HEK293 (cell line): Measurements from ENCODE around the gene ZHX3.

Experiments used
- CTCF ChIA-PET: fragments of 350-600 bp; formaldehyde crosslinking; extraction: SDS; loops from one replicate; lab custom pipeline; 2021; ENCODE audit warnings: antibody characterized with exemption; lab: Yijun Ruan, JAX
- POLR2A ChIA-PET: fragments of 300-600 bp; formaldehyde crosslinking; extraction: SDS; loops from one replicate; lab custom pipeline; 2020; ENCODE audit warnings: antibody characterized with exemption, inconsistent platforms; lab: Yijun Ruan, JAX
- H3K27ac ChIP-seq: fragments of 200-500 bp; sonication (Bioruptor generic); 2 replicates; pipeline ENCODE4 v1.5.1; 2014; ENCODE audit warnings: low read depth, low read length, control low read depth, inconsistent platforms; ENCODE audit errors: extremely low read depth
- H3K36me3 ChIP-seq, 2 experiments: fragments of 200-500 bp in 1 of 2; sonication (Bioruptor generic) in 1 of 2; 1 replicate in 1 of 2; 2 replicates in 1 of 2; pipeline ENCODE4 v1.5.1; 2014 to 2017; ENCODE audit warnings: inconsistent platforms in 2 of 2, low read length in 2 of 2; ENCODE audit not compliant: control insufficient read depth in 2 of 2, insufficient read depth in 1 of 2
- H3K4me1 ChIP-seq: fragments of 200-500 bp; sonication (Bioruptor generic); 2 replicates; pipeline ENCODE4 v1.5.1; 2014; ENCODE audit warnings: mild to moderate bottlenecking, low read length, inconsistent platforms; ENCODE audit not compliant: control insufficient read depth, insufficient read depth
- H3K4me3 ChIP-seq: 2 replicates; pipeline ENCODE4 v1.5.1; 2011; ENCODE audit warnings: low read depth, mild to moderate bottlenecking, control low read depth, low read length, moderate library complexity
- H3K9me3 ChIP-seq: fragments of 200-500 bp; sonication (Bioruptor generic); 2 replicates; pipeline ENCODE4 v1.5.1; 2014; ENCODE audit warnings: low read depth, low read length, inconsistent platforms; ENCODE audit not compliant: control insufficient read depth, insufficient read depth
- PRDM1 ChIP-seq: fragments of 450-650 bp; formaldehyde crosslinking; IDR thresholded peaks from 2 replicates; pipeline ENCODE4; 2016; ENCODE audit warnings: missing biosample characterization, missing genetic modification characterization
- RBAK ChIP-seq: fragments of 450-650 bp; formaldehyde crosslinking; IDR thresholded peaks from 2 replicates; pipeline ENCODE4 v1.5.1; 2016; ENCODE audit warnings: missing biosample characterization, missing genetic modification characterization
- ZBTB20 ChIP-seq: fragments of 450-650 bp; formaldehyde crosslinking; IDR thresholded peaks from 2 replicates; pipeline ENCODE4 v1.5.1; 2016; ENCODE audit warnings: missing biosample characterization, missing genetic modification characterization
- ZNF341 ChIP-seq: fragments of 450-650 bp; formaldehyde crosslinking; IDR thresholded peaks from 2 replicates; pipeline ENCODE4; 2016; ENCODE audit warnings: low read depth, missing biosample characterization, missing genetic modification characterization
- ZNF654 ChIP-seq: fragments of 450-650 bp; formaldehyde crosslinking; IDR thresholded peaks from 2 replicates; pipeline ENCODE4 v1.5.1; 2016; ENCODE audit warnings: low read depth, missing biosample characterization, missing genetic modification characterization
- ZNF677 ChIP-seq: fragments of 450-650 bp; IDR thresholded peaks from 2 replicates; pipeline ENCODE4 v1.5.0; 2018; ENCODE audit warnings: missing biosample characterization, mild to moderate bottlenecking, missing genetic modification characterization, moderate library complexity
- TF ChIP-seq, protein P1 (sequence below): fragments of 450-650 bp; formaldehyde crosslinking; IDR thresholded peaks from 2 replicates; pipeline ENCODE4 v1.5.1; 2016; ENCODE audit warnings: missing biosample characterization, missing genetic modification characterization
- TF ChIP-seq, protein P2 (sequence below): fragments of 450-650 bp; formaldehyde crosslinking; IDR thresholded peaks from 2 replicates; pipeline ENCODE4 v1.5.1; 2016; ENCODE audit warnings: missing biosample characterization, missing genetic modification characterization
- TF ChIP-seq, protein P3 (sequence below): fragments of 450-650 bp; formaldehyde crosslinking; optimal IDR thresholded peaks from 2 replicates; pipeline ENCODE3; 2016; ENCODE audit warnings: missing biosample characterization, mild to moderate bottlenecking, missing genetic modification characterization
- TF ChIP-seq, protein P4 (sequence below): fragments of 450-650 bp; formaldehyde crosslinking; IDR thresholded peaks from 2 replicates; pipeline ENCODE4 v1.5.1; 2017; ENCODE audit warnings: missing biosample characterization, missing genetic modification characterization

ZHX3 gene

DNA sequence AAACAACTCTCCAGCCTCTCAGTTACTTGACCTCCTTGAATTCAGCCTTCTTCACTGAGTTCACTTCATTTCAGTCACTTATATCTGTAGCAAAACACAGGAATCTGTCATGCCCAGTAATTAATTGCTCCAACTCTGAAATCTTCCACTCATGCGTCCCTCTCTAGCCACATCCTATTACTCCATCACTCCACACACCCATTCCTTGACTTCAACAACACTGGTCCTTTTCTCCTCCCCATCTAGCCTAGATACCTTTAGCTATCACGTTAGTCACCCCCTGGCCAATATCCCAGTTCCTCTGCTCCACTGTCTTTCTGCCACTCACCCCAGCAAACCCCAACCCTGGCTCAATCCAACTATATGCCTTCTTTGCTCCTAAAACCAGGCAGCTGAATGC is 7.7 kb downstream of the ZHX3 start:
- ChIA-PET POLR2A (no interaction called here), CTCF (interaction anchor here (1.0 to 2.2 kb wide), 2 partner anchors 10 to 30 kb away, joined by 3 to 8 read pairs; partner anchors contain the start of gene LPIN3)
- Histone ChIP-seq H3K9me3 (no peaks in the 10 kb centered on the region), H3K4me1 (peaks cover 5% of the 10 kb centered on the region), H3K4me3 (no peak overlapping the region), H3K36me3 (peaks cover 0 to 5% of the 10 kb centered on the region in 2 experiments; a peak in 1 of 3 replicates), H3K27ac (no peak overlapping the region)
- TF ChIP-seq RBAK (tag by site-specific recombination) = no peak
- TF ChIP-seq, protein P1, sequence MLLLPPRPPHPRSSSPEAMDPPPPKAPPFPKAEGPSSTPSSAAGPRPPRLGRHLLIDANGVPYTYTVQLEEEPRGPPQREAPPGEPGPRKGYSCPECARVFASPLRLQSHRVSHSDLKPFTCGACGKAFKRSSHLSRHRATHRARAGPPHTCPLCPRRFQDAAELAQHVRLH (tag by site-specific recombination) = no peak
- TF ChIP-seq ZBTB20 (tag by site-specific recombination) = peak; percentile 25; the same call in 1 of the 2 replicates
- TF ChIP-seq, protein P2, sequence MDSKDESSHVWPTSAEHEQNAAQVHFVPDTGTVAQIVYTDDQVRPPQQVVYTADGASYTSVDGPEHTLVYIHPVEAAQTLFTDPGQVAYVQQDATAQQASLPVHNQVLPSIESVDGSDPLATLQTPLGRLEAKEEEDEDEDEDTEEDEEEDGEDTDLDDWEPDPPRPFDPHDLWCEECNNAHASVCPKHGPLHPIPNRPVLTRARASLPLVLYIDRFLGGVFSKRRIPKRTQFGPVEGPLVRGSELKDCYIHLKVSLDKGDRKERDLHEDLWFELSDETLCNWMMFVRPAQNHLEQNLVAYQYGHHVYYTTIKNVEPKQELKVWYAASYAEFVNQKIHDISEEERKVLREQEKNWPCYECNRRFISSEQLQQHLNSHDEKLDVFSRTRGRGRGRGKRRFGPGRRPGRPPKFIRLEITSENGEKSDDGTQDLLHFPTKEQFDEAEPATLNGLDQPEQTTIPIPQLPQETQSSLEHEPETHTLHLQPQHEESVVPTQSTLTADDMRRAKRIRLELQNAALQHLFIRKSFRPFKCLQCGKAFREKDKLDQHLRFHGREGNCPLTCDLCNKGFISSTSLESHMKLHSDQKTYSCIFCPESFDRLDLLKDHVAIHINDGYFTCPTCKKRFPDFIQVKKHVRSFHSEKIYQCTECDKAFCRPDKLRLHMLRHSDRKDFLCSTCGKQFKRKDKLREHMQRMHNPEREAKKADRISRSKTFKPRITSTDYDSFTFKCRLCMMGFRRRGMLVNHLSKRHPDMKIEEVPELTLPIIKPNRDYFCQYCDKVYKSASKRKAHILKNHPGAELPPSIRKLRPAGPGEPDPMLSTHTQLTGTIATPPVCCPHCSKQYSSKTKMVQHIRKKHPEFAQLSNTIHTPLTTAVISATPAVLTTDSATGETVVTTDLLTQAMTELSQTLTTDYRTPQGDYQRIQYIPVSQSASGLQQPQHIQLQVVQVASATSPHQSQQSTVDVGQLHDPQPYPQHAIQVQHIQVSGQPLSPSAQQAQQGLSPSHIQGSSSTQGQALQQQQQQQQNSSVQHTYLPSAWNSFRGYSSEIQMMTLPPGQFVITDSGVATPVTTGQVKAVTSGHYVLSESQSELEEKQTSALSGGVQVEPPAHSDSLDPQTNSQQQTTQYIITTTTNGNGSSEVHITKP = peak; percentile 71
- TF ChIP-seq, all 188 proteins: peak for 2

DNA sequence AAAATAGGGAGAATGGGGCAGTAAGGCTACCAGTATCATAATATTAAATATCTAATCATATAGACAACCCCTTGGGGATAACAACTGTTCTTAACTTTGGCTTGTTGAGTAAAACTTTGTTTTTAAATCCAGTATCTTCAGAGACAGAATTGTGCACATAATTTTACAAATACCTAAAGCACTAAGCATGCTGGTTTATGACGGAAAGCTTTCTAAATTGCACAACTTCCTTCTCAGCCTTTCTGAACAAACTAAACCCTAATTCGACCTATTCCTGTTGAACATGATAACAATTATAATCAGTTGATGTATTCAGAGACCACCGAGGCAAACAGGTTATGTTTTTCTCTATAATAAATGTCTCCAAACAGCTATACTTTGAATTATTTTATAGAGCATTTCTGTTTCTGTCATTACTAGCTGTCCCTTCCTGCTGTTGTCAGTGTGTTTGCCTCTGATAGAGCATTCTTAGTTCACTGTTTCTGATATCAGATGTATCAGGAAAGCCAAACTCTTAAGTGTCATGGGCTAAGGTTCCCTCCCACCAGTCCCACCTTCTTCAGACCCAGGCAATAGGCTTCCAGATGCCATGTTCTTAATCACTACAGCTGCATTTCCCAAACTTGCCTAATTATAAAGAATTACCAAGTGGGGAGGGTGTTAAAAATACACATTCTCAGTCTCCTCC is 8.7 kb downstream of the ZHX3 start:
- Histone ChIP-seq H3K27ac (no peak overlapping the region), H3K4me1 (no peaks in the 10 kb centered on the region), H3K4me3 (no peak overlapping the region), H3K36me3 (peaks cover 0 to 5% of the 10 kb centered on the region in 2 experiments; a peak in 1 of 3 replicates), H3K9me3 (no peaks in the 10 kb centered on the region)
- CTCF ChIA-PET = interaction anchor here (0.6 to 2.2 kb wide), 3 partner anchors 10 to 46 kb away, joined by 3 to 8 read pairs (median 5); partner anchors contain the start of gene LPIN3
- POLR2A ChIA-PET = no interaction called here
- TF ChIP-seq, protein P3, sequence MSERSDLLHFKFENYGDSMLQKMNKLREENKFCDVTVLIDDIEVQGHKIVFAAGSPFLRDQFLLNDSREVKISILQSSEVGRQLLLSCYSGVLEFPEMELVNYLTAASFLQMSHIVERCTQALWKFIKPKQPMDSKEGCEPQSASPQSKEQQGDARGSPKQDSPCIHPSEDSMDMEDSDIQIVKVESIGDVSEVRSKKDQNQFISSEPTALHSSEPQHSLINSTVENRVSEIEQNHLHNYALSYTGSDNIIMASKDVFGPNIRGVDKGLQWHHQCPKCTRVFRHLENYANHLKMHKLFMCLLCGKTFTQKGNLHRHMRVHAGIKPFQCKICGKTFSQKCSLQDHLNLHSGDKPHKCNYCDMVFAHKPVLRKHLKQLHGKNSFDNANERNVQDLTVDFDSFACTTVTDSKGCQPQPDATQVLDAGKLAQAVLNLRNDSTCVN (tag by site-specific recombination) = no peak
- TF ChIP-seq ZNF654 (tag by site-specific recombination) (no peak), ZBTB20 (tag by site-specific recombination) (0 out of 2 replicates have a peak, but pooled peaks have one; percentile 15), PRDM1 (0 out of 2 replicates have a peak, but pooled peaks have one; percentile 19)
- TF ChIP-seq, protein P4, sequence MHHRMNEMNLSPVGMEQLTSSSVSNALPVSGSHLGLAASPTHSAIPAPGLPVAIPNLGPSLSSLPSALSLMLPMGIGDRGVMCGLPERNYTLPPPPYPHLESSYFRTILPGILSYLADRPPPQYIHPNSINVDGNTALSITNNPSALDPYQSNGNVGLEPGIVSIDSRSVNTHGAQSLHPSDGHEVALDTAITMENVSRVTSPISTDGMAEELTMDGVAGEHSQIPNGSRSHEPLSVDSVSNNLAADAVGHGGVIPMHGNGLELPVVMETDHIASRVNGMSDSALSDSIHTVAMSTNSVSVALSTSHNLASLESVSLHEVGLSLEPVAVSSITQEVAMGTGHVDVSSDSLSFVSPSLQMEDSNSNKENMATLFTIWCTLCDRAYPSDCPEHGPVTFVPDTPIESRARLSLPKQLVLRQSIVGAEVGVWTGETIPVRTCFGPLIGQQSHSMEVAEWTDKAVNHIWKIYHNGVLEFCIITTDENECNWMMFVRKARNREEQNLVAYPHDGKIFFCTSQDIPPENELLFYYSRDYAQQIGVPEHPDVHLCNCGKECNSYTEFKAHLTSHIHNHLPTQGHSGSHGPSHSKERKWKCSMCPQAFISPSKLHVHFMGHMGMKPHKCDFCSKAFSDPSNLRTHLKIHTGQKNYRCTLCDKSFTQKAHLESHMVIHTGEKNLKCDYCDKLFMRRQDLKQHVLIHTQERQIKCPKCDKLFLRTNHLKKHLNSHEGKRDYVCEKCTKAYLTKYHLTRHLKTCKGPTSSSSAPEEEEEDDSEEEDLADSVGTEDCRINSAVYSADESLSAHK (tag by site-specific recombination) = no peak

DNA sequence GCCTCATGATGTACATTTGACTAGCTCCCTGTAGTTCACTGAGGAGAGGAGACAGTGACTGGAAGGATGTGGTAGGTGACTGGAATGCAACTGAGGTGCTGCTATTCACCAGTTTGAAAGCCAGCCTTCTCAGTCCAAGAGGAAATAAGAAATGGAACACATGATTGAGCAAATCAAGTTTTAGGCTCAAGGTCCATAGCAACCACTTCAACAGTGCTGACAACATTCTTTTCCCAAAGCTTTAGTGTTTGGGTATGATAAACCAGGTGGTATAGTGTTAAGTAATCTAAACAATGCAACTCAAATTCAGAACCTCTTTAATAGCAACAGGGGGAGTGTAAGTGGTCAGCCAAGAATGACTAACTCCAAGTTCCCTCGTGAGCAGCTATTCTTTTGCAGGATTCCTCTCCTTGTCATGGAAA is 9.2 kb downstream of the ZHX3 start:
- H3K4me1 ChIP-seq = no peaks in the 10 kb centered on the region
- CTCF ChIA-PET = interaction anchor here (0.6 to 2.2 kb wide), 2 partner anchors 32 to 46 kb away, joined by 5 to 8 read pairs; partner anchors contain the start of gene LPIN3
- TF ChIP-seq ZNF341 (tag by site-specific recombination) (0 out of 2 replicates have a peak, but pooled peaks have one; percentile 10), ZNF677 (no peak)
- TF ChIP-seq, all 188 proteins: peak for 1
- POLR2A ChIA-PET = no interaction called here
- Histone ChIP-seq H3K27ac (no peak overlapping the region), H3K9me3 (no peaks in the 10 kb centered on the region), H3K4me3 (no peak overlapping the region), H3K36me3 (peaks cover 0 to 5% of the 10 kb centered on the region in 2 experiments; a peak in 1 of 3 replicates)
